Activated naive CD8-positive, alpha-beta T cell (primary cell): ENCODE measurements around the gene FAM50B.

ENCODE experiments used
- H3K27ac Mint-ChIP-seq: one replicate; pipeline ENCODE4 v1.8.0; 2021; ENCODE audit warnings: mixed read lengths
- H3K27me3 Mint-ChIP-seq: one replicate; pipeline ENCODE4 v1.8.0; 2021; ENCODE audit warnings: mixed read lengths
- H3K36me3 Mint-ChIP-seq: one replicate; pipeline ENCODE4 v1.8.0; 2021; ENCODE audit warnings: mixed read lengths
- H3K4me1 Mint-ChIP-seq: one replicate; pipeline ENCODE4 v1.8.0; 2021; ENCODE audit warnings: low read depth, mixed read lengths
- H3K4me3 Mint-ChIP-seq: one replicate; pipeline ENCODE4 v1.8.0; 2021; ENCODE audit warnings: mild to moderate bottlenecking, mixed read lengths
- H3K9me3 Mint-ChIP-seq: one replicate; pipeline ENCODE4 v1.8.0; 2021; ENCODE audit warnings: low read depth, mixed read lengths

The FAM50B gene

DNA sequence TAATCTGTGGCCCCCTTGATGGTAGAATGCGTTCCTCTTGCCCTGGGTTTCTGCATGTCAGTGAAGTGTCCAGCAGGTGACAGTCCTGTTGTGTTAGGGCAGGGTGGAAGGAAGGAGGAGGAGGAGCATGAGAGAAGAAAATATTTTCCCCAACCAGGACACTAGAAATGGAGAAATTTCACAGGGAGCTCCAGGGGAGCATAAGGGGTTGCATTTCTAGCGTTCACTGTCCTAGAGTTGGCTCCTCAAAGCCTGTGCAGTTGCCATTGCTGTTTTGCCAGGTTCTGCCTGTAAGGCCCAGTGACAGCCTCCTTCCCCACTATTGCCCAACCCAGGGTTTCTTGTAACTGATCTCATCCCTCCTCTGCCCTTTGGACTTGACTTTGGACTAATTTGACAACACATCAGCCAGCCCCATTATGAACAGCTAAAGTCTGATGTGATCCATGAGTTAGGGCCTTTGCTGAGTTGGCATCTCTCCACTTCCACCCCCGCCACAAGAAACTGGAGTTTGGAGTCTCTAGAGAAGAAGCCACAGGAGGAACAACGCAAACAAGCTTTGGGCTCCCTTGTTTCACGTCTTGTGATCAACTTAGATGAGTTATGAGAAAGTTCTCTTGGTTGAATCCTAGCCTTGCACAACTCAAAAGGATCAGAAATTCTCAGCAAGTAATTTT, 14.0 kb upstream of the FAM50B start:
- H3K36me3 Mint-ChIP-seq = no peaks in the 10 kb centered on the region
- no peaks in the 10 kb centered on the region for H3K9me3 Mint-ChIP-seq
- no peak overlapping the region for H3K27ac Mint-ChIP-seq
- no peak overlapping the region for H3K4me3 Mint-ChIP-seq
- peaks cover 3% of the 10 kb centered on the region for H3K27me3 Mint-ChIP-seq
- no peaks in the 10 kb centered on the region for H3K4me1 Mint-ChIP-seq

DNA sequence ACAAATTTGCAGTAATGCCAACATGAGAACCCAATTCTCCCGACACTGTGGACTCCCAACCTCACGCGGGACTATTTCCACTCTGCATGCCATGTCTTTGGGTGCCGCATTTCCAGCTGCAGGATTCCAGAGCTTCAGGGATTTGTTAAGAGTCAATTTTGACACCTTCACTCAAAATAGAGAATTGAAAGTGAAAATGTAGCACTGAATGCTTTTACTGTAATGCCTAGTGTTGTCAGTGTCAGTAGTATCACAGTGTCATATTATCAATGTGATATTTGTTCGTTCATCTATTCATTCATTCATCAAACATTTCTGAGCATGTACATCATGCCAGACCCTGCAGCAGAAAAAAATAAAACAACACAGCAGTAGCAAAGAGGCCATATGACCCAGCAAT, 13.4 kb upstream of the FAM50B start:
- Mint-ChIP-seq H3K9me3 (no peaks in the 10 kb centered on the region), H3K27ac (no peak overlapping the region), H3K4me1 (no peaks in the 10 kb centered on the region)

DNA sequence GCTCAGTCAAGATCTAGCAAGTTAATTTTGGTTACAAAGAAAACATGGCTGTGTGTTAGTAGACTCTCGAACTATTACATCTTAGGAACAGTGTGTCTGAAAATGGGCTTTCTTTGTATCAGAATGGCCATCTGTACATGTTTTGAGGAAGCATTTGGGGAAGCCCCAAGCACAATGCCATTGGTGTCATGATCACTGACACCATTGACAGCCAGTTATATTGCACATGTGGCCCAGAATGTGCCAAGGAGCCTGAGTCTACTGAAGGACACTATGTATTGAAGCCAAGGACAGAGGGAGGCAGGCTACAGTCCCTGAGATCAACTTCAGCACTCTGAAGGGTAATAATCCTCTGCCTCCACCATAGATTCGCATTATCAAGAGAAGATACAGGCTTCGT, 12.6 kb upstream of the FAM50B start:
- Mint-ChIP-seq H3K4me3 (no peak overlapping the region), H3K4me1 (no peaks in the 10 kb centered on the region), H3K9me3 (no peaks in the 10 kb centered on the region), H3K36me3 (no peaks in the 10 kb centered on the region), H3K27me3 (peaks cover 2% of the 10 kb centered on the region), H3K27ac (no peak overlapping the region)

More for the DNA sequence above, 13.4 kb upstream of the FAM50B start:
- Mint-ChIP-seq H3K4me3 (no peak overlapping the region), H3K36me3 (no peaks in the 10 kb centered on the region), H3K27me3 (peaks cover 2% of the 10 kb centered on the region)

DNA sequence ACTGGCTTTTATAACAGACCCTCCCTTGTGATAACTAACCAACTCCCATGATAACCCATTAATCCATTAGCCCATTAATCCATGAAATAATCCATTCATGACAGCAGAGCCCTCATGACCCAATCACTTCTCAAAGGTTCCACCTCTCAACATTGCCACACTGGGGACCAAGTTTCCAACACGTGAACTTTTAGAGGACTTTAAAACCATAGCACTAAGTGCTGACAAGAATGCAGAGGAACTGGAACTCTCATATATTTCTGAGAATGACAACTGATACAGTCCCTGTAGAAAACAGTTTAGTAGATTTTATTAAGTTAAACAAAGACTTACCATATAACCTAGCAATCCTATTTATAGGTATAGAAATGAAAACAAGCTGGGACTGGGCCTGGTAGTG, 11.4 kb upstream of the FAM50B start:
- no peak overlapping the region for H3K4me3 Mint-ChIP-seq
- no peaks in the 10 kb centered on the region for H3K4me1 Mint-ChIP-seq
- H3K27ac Mint-ChIP-seq = no peak overlapping the region
- no peaks in the 10 kb centered on the region for H3K9me3 Mint-ChIP-seq
- H3K27me3 Mint-ChIP-seq = no peaks in the 10 kb centered on the region
- no peaks in the 10 kb centered on the region for H3K36me3 Mint-ChIP-seq

DNA sequence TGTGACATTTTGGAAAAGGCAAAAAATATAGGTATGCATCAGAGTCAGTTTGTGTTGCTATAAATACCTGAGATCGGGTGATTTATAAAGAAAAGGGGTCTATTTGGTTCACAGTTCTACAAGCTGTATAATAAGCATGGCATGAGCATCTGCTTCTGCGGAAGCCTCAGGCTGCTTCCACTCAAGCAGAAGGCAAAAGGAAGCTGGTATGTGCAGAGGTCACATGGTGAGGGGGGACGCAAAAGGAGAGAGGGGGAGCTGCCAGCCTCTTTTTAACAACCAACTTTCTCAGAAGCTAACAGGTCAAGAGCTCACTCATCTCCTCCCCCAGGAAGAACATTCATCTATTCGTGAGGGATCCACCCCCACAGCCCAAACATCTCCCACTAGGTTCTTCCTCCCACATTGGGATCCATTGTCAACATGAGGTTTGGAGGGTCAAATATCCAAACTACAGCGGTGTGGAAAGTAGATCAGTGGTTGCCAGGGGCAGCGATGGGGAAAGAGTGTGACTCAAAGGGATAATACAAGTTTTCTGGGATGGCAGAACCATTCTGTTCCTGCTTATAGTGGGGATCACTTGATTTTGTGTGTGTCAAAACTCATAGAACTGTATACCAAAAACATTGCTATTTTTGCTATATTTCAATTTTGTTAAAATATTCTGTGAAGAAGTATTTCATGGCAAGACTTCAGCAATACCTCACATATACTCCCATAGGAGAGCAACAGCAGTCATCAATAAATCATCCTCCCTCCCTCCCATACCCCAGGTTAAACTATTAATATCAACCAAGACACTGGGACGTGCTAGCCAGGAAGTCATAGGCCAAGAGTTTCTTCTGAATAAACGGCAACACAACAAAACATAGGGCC, 9.9 kb upstream of the FAM50B start:
- no peaks in the 10 kb centered on the region for H3K4me1 Mint-ChIP-seq
- H3K27ac Mint-ChIP-seq = no peak overlapping the region
- H3K4me3 Mint-ChIP-seq = no peak overlapping the region
- H3K36me3 Mint-ChIP-seq = no peaks in the 10 kb centered on the region
- no peaks in the 10 kb centered on the region for H3K27me3 Mint-ChIP-seq
- H3K9me3 Mint-ChIP-seq = no peaks in the 10 kb centered on the region

DNA sequence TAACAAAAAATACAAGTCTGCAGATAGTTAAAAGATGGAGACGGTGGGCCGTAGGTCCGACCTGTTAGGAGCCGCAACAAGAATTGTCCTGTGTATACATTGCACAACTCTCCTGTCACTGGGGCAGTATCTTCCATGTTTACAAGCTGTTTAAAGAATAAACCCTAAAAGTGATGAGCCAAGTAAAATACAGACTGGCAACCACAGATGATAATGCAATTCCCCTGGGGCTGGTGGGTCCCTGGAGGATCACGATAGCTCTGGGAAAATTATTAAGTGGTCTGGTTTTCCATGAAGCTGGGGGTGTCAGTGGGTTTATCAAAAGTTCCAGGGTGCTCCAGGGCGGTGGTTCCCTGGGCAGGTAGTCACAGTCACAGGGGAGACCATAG, 8.1 kb upstream of the FAM50B start:
- H3K4me1 Mint-ChIP-seq = no peaks in the 10 kb centered on the region
- no peak overlapping the region for H3K27ac Mint-ChIP-seq
- no peaks in the 10 kb centered on the region for H3K36me3 Mint-ChIP-seq
- H3K27me3 Mint-ChIP-seq = no peaks in the 10 kb centered on the region
- no peaks in the 10 kb centered on the region for H3K9me3 Mint-ChIP-seq
- H3K4me3 Mint-ChIP-seq = no peak overlapping the region

DNA sequence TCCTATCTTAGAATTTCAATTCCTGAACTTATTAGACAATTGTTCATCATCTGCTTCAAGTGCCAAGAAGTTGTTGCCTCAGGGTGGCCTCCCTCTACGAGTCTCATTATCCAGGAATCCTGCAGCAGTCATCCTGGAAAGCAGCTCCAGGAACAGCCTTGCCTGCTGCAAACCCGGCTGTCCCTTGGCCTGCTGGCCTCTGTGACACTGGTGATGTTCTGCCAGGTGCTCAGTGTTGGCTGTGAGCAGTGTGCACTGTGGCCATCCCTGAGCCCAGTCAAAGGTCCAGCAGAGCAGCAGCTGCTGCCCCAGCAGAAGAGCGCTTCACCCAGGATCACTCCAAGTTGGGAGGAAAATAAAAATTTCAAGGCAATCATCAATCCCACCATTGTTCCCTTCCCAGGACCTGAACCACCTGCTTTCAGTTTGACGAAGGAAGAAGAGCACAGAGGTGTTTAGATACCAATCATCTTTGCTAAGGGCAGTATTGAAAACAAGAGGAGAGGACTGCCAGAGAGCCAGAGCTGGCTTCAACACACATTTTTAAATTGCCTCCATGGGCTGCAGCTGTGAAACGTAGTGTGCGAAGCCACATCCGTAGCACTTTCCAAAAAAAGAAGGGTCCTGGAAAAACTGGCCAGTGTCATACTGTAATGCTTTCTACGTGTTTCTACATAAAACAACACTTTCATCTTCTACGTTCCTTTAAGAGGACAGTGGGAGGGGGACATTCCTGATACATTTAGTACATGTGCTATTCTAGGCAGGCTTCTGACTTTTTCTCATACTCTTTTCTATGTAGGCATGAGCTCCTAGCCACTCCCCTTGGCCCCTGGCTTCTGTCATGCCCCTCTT, 7.2 kb upstream of the FAM50B start:
- no peak overlapping the region for H3K4me3 Mint-ChIP-seq
- no peaks in the 10 kb centered on the region for H3K9me3 Mint-ChIP-seq
- no peak overlapping the region for H3K27ac Mint-ChIP-seq
- H3K4me1 Mint-ChIP-seq = no peaks in the 10 kb centered on the region
- H3K36me3 Mint-ChIP-seq = no peaks in the 10 kb centered on the region
- H3K27me3 Mint-ChIP-seq = no peaks in the 10 kb centered on the region

DNA sequence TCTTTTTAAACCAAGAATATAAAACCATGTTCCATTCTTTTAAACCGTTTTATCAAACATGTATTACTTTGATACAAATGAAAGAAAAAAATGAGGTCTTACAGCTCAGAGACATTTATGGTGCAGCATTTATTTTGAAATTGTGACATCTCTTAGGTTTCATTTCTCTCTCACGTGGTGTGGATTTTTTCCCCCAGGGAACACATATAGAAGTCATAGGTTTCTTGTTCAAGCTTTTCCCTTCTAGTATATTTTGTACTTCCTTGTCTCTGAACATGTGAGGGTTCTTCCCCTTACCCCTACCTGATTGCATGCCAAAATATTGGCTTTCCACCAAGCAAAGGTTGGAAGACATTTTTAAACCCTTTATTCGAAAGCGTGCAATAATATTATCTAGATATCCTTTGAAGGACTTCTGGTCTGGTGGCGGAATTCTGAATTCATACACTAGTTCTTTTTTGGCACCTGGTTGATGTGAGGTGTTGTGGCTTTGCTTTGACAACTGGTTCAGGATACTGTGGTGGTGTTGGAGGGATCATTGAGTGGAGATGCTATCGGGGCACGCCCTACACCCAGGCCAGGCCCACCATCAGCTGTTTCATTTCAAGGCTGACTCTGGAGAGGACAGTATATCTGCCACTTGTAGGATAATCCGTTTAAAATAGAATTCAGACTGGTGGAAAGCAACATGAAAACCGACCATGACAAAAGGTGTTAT, 5.6 kb upstream of the FAM50B start:
- Mint-ChIP-seq H3K27ac (no peak overlapping the region), H3K4me1 (peaks cover 3% of the 10 kb centered on the region), H3K4me3 (no peak overlapping the region), H3K9me3 (no peaks in the 10 kb centered on the region), H3K36me3 (no peaks in the 10 kb centered on the region), H3K27me3 (no peaks in the 10 kb centered on the region)

DNA sequence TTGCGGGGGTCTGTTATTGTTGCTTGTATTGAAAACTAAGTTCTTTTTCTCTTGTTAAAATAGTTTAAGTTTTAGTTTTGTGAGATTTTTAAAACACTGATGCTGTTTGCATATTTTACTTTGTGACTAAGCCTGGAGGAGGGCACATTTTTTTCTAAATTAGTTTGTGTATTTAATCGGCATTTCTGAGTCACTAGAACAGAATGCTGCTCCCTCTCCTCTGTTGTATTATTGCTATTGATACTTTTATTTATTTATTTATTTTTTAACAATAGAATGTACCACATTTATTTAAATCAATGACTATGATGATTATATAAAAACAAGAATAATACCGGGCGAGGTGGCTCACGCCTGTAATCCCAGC, 5.1 kb upstream of the FAM50B start:
- Mint-ChIP-seq H3K36me3 (no peaks in the 10 kb centered on the region), H3K9me3 (no peaks in the 10 kb centered on the region), H3K4me3 (no peak overlapping the region), H3K4me1 (peaks cover 6% of the 10 kb centered on the region), H3K27ac (no peak overlapping the region), H3K27me3 (no peaks in the 10 kb centered on the region)

GRCh38 chr6:3847521-3847920, 1.7 kb upstream of the FAM50B start:
- Mint-ChIP-seq H3K4me1 (peaks cover 9% of the 10 kb centered on the region), H3K27ac (no peak overlapping the region), H3K9me3 (no peaks in the 10 kb centered on the region), H3K36me3 (peaks cover 2% of the 10 kb centered on the region), H3K4me3 (peak overlapping the region; percentile 3), H3K27me3 (no peaks in the 10 kb centered on the region)

- Mint-ChIP-seq H3K4me1 (peaks cover 9% of the 10 kb centered on the region), H3K4me3 (peak overlapping the region; percentile 76), H3K27ac (peak overlapping the region; percentile 34), H3K36me3 (peaks cover 2% of the 10 kb centered on the region), H3K27me3 (no peaks in the 10 kb centered on the region), H3K9me3 (peaks cover 3% of the 10 kb centered on the region)
Observed at GRCh38 chr6:3848380-3848779, 793 bp upstream of the FAM50B start.

DNA sequence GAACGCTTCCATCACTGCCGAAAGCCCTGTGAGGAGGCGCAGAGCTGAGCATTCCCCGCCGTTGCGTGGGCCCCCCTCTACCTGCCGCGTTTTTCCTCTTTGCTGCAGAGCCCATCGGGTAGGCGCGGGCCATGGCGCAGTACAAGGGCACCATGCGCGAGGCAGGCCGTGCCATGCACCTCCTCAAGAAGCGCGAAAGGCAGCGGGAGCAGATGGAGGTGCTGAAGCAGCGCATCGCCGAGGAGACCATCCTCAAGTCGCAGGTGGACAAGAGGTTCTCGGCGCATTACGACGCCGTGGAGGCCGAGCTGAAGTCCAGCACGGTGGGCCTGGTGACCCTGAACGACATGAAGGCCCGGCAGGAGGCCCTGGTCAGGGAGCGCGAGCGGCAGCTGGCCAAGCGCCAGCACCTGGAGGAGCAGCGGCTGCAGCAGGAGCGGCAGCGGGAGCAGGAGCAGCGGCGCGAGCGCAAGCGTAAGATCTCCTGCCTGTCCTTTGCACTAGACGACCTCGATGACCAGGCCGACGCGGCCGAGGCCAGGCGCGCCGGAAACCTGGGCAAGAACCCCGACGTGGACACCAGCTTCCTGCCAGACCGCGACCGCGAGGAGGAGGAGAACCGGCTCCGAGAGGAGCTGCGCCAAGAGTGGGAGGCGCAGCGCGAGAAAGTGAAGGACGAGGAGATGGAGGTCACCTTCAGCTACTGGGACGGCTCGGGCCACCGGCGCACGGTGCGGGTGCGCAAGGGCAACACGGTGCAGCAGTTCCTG, 693 bp downstream of the FAM50B start:
- H3K27ac Mint-ChIP-seq = peak overlapping the region; percentile 6
- H3K27me3 Mint-ChIP-seq = no peaks in the 10 kb centered on the region
- H3K9me3 Mint-ChIP-seq = peaks cover 3% of the 10 kb centered on the region

DNA sequence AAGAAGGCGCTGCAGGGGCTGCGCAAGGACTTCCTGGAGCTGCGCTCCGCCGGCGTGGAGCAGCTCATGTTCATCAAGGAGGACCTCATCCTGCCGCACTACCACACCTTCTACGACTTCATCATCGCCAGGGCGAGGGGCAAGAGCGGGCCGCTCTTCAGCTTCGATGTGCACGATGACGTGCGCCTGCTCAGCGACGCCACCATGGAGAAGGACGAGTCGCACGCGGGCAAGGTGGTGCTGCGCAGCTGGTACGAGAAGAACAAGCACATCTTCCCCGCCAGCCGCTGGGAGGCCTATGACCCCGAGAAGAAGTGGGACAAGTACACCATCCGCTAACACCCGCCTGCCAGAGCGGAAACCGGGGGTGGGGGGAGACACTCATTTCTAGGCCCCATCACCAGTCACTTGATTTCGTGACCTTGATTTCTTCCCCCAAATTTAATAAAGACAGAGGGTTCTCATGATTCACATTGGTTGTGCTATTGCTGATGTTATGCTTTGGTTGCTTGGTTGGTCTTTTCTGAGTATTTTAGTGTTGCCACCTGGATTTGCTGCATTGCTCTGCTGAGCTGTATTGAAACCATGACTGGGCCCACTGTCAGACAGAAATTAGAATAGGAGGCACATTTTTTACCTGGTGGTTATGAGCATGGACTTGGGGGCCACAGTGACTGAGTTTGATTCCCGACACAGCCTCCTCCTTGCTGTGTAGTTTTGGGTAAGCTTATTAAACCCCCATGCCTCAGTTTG, 1.5 kb downstream of the FAM50B start:
- Mint-ChIP-seq H3K36me3 (peaks cover 4% of the 10 kb centered on the region), H3K27ac (no peak overlapping the region), H3K4me3 (peak overlapping the region; percentile 65), H3K9me3 (peaks cover 3% of the 10 kb centered on the region), H3K4me1 (peaks cover 9% of the 10 kb centered on the region), H3K27me3 (no peaks in the 10 kb centered on the region)

More for the DNA sequence above, 693 bp downstream of the FAM50B start:
- H3K36me3 Mint-ChIP-seq = peaks cover 4% of the 10 kb centered on the region
- peaks cover 9% of the 10 kb centered on the region for H3K4me1 Mint-ChIP-seq
- H3K4me3 Mint-ChIP-seq = peak overlapping the region; percentile 76
